ENCODE measurements around the gene CDC7. TPM values are rescaled to one million over a fixed set of nuclear protein-coding genes. Genes with fewer than 3 reads are reported as not detected.

Gene CDC7
- polyA plus RNA-seq, 1 donor, result 9.9 TPM

- H3K36me3 ChIP-seq (ENCODE audit: control insufficient read depth, insufficient read depth, low read length), result no peaks in the 10 kb centered on the region
- H3K27ac ChIP-seq (ENCODE audit: low read length), result no peak overlapping the region
- no peaks in the 10 kb centered on the region for H3K9me3 ChIP-seq (ENCODE audit: control insufficient read depth, low read depth, low read length)
- 100% methylated on average over 2 of the region's 6 CpGs for WGBS (ENCODE audit: insufficient coverage, low lambda C conversion rate)
- H3K27me3 ChIP-seq (ENCODE audit: control insufficient read depth, insufficient read depth, low read length), result no peaks in the 10 kb centered on the region
- DNase-seq, result no peak
- H3K4me3 ChIP-seq (ENCODE audit: low read length), result no peak overlapping the region
- H3K4me1 ChIP-seq (ENCODE audit: control insufficient read depth, insufficient read depth, low read length), result peaks cover 2% of the 10 kb centered on the region
These were observed 2.0 kb upstream of the CDC7 start for GRCh38 chr1:91498498-91499245.

- H3K36me3 ChIP-seq (ENCODE audit: control insufficient read depth, insufficient read depth, low read length), result no peaks in the 10 kb centered on the region
- H3K4me3 ChIP-seq (ENCODE audit: low read length), result no peak overlapping the region
- WGBS (ENCODE audit: insufficient coverage, low lambda C conversion rate), result 100% methylated on average over 2 of the region's 2 CpGs
- H3K27ac ChIP-seq (ENCODE audit: low read length), result no peak overlapping the region
- peaks cover 2% of the 10 kb centered on the region for H3K4me1 ChIP-seq (ENCODE audit: control insufficient read depth, insufficient read depth, low read length)
- no peaks in the 10 kb centered on the region for H3K9me3 ChIP-seq (ENCODE audit: control insufficient read depth, low read depth, low read length)
- DNase-seq, result no peak
- no peaks in the 10 kb centered on the region for H3K27me3 ChIP-seq (ENCODE audit: control insufficient read depth, insufficient read depth, low read length)
These were observed 1.3 kb upstream of the CDC7 start for GRCh38 chr1:91499346-91499745.

DNA sequence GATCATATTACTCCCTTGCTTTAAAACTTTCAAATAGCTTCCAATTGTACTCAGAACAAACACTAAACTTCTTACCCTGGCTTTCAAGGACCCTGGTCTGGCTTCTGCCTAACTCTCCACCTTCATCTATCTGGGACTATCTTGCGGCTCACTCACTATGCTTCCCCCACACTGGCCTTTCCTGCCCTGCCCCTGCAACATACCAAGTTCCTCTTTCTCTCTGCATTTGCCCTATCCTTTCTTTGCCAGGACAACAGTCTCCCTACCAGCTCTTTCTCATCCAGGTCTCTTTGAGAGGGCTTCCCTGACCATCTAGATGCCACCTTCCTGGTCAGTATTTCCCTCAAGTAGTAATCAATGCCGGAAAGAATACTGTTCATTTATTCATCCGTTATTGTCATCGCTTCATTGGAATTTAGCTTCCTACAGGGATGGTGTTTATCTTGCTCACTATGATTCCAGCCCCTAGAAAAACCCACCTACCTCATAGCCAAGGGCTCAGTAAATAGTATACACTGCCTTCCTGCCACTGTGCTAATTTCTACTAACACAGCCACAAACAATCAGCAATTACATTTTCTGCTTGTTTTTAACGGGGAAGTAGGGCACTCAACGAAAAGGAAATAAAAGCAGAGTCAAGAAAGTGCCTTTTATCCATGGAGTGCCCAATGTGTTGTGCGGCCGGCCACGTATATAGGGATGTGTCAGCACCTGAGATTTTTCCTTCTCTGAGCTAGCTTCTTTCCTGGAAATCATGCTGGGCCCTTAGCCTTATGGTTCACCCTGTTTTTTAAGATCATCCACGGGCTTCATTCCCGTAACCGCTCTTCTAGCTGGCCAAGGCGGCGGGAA, 521 bp upstream of the CDC7 start:
- Histone ChIP-seq H3K27ac (ENCODE audit: low read length) (peak overlapping the region; percentile 82), H3K27me3 (ENCODE audit: control insufficient read depth, insufficient read depth, low read length) (no peaks in the 10 kb centered on the region), H3K9me3 (ENCODE audit: control insufficient read depth, low read depth, low read length) (no peaks in the 10 kb centered on the region), H3K4me3 (ENCODE audit: low read length) (peak overlapping the region; percentile 76), H3K4me1 (ENCODE audit: control insufficient read depth, insufficient read depth, low read length) (peaks cover 2% of the 10 kb centered on the region), H3K36me3 (ENCODE audit: control insufficient read depth, insufficient read depth, low read length) (no peaks in the 10 kb centered on the region)
- 0% methylated on average over 1 of the region's 14 CpGs for WGBS (ENCODE audit: insufficient coverage, low lambda C conversion rate)
- DNase-seq, result no peak

GRCh38 chr1:91501523-91501851, 836 bp downstream of the CDC7 start:
- Histone ChIP-seq H3K36me3 (ENCODE audit: control insufficient read depth, insufficient read depth, low read length) (no peaks in the 10 kb centered on the region), H3K9me3 (ENCODE audit: control insufficient read depth, low read depth, low read length) (no peaks in the 10 kb centered on the region), H3K4me1 (ENCODE audit: control insufficient read depth, insufficient read depth, low read length) (peaks cover 2% of the 10 kb centered on the region), H3K27me3 (ENCODE audit: control insufficient read depth, insufficient read depth, low read length) (no peaks in the 10 kb centered on the region), H3K27ac (ENCODE audit: low read length) (peak overlapping the region; percentile 82), H3K4me3 (ENCODE audit: low read length) (peak overlapping the region; percentile 76)
- DNase-seq, result no peak
- no CpG with 5 or more reads among the region's 9 CpGs for WGBS (ENCODE audit: insufficient coverage, low lambda C conversion rate)

DNA sequence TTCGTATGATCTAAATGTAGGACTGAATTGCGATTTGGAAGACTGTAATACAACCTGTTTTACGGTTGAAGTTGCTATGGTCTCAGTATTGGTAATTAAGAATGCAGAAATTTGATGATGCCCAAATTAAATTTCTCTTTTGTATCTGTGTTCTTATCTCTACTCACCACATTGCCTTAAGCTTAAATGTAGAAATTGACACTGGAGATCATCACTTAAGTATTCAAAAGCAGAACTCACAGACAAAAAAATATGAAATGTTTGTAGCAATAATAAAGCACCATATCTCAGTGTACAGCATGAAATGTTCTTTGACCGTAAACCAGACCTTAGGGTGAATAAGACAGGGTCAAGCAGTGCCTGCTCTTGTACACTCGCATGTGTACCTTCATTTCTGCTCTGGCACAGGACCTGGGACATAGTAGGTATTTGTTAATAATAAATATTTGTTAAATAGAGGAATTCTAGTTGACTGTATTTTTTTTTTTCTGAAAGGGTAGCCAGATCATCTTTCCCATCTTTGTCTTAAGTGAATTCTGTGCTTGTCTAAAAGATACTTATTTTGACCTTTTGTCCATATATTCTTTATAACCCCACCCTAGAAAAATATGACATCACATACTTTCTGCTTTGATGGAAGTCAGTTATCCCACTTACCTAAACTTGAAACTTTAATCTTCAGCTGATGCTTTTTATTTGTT, 1.5 kb downstream of the CDC7 start:
- Histone ChIP-seq H3K4me3 (ENCODE audit: low read length) (peak overlapping the region; percentile 76), H3K27ac (ENCODE audit: low read length) (no peak overlapping the region), H3K9me3 (ENCODE audit: control insufficient read depth, low read depth, low read length) (no peaks in the 10 kb centered on the region), H3K27me3 (ENCODE audit: control insufficient read depth, insufficient read depth, low read length) (no peaks in the 10 kb centered on the region), H3K4me1 (ENCODE audit: control insufficient read depth, insufficient read depth, low read length) (peaks cover 2% of the 10 kb centered on the region), H3K36me3 (ENCODE audit: control insufficient read depth, insufficient read depth, low read length) (no peaks in the 10 kb centered on the region)
- 0% methylated on average over 2 of the region's 5 CpGs for WGBS (ENCODE audit: insufficient coverage, low lambda C conversion rate)
- DNase-seq, result no peak

DNA sequence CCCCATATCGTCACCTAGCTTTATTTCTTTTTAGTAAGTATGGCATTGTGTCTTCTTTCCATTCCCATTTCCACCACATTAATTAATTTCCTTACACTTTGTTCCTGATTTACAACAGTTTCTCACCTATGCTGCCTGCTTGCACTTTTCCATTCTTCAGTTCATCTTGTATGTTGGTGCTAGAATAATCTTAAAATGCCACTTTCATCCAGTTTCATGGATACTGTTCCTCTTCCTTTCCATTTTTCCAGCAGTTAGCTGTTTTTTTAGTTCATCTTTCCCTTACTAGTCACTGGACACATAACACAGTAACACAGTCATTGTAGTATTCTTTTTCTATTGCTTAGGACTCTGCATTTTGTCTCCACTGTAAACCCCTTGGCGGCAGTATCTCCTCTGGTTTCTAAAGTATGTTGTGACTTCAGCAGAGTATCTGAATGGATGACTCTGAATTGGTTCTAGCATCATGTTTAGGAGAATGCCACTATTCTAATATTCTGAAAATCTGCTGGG, 2.1 kb downstream of the CDC7 start:
- H3K27me3 ChIP-seq (ENCODE audit: control insufficient read depth, insufficient read depth, low read length), result no peaks in the 10 kb centered on the region
- WGBS (ENCODE audit: insufficient coverage, low lambda C conversion rate), result 78% methylated on average over 1 of the region's 2 CpGs
- H3K4me1 ChIP-seq (ENCODE audit: control insufficient read depth, insufficient read depth, low read length), result peaks cover 2% of the 10 kb centered on the region
- no peak for DNase-seq
- H3K36me3 ChIP-seq (ENCODE audit: control insufficient read depth, insufficient read depth, low read length), result no peaks in the 10 kb centered on the region
- no peak overlapping the region for H3K27ac ChIP-seq (ENCODE audit: low read length)
- H3K4me3 ChIP-seq (ENCODE audit: low read length), result no peak overlapping the region
- H3K9me3 ChIP-seq (ENCODE audit: control insufficient read depth, low read depth, low read length), result no peaks in the 10 kb centered on the region

DNA sequence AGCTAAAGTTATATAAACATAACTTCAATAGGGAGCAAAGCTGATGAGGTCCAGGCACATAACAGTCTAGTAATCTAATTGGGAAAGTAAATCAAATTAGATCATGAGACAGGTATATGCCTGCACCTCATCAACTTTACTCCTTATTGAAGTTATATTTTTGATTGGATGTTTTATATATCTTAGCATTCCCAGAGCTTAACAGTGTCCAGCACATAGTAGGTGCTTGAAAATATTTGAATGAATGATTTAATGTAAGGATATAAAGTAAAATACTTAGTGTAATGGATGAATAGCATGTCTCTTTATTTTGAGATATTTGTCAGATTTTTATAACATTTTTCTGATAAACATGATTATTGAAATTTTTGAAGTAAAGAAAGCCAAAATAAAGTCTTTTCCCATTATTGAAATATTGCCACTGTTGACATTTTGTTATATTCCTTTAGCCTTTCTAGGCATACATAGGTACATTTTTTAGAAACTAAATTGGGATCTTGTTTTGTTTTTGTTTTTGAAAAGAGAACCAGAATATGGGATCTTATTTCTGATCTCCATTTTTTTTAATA, 2.8 kb downstream of the CDC7 start:
- H3K27me3 ChIP-seq (ENCODE audit: control insufficient read depth, insufficient read depth, low read length), result no peaks in the 10 kb centered on the region
- H3K9me3 ChIP-seq (ENCODE audit: control insufficient read depth, low read depth, low read length), result no peaks in the 10 kb centered on the region
- no peak for DNase-seq
- H3K4me3 ChIP-seq (ENCODE audit: low read length), result no peak overlapping the region
- peaks cover 2% of the 10 kb centered on the region for H3K4me1 ChIP-seq (ENCODE audit: control insufficient read depth, insufficient read depth, low read length)
- no peaks in the 10 kb centered on the region for H3K36me3 ChIP-seq (ENCODE audit: control insufficient read depth, insufficient read depth, low read length)
- no peak overlapping the region for H3K27ac ChIP-seq (ENCODE audit: low read length)

- Histone ChIP-seq H3K9me3 (ENCODE audit: control insufficient read depth, low read depth, low read length) (no peaks in the 10 kb centered on the region), H3K36me3 (ENCODE audit: control insufficient read depth, insufficient read depth, low read length) (no peaks in the 10 kb centered on the region), H3K27ac (ENCODE audit: low read length) (no peak overlapping the region), H3K4me1 (ENCODE audit: control insufficient read depth, insufficient read depth, low read length) (peaks cover 2% of the 10 kb centered on the region), H3K27me3 (ENCODE audit: control insufficient read depth, insufficient read depth, low read length) (no peaks in the 10 kb centered on the region), H3K4me3 (ENCODE audit: low read length) (no peak overlapping the region)
- WGBS (ENCODE audit: insufficient coverage, low lambda C conversion rate), result no CpG with 5 or more reads among the region's 1 CpG
- no peak for DNase-seq
These were observed 3.4 kb downstream of the CDC7 start for GRCh38 chr1:91503975-91504530.

GRCh38 chr1:91505086-91505485, 4.4 kb downstream of the CDC7 start:
- WGBS (ENCODE audit: insufficient coverage, low lambda C conversion rate), result 41% methylated on average over 2 of the region's 3 CpGs
- H3K9me3 ChIP-seq (ENCODE audit: control insufficient read depth, low read depth, low read length), result no peaks in the 10 kb centered on the region
- H3K36me3 ChIP-seq (ENCODE audit: control insufficient read depth, insufficient read depth, low read length), result no peaks in the 10 kb centered on the region
- H3K27ac ChIP-seq (ENCODE audit: low read length), result no peak overlapping the region
- H3K4me1 ChIP-seq (ENCODE audit: control insufficient read depth, insufficient read depth, low read length), result peaks cover 2% of the 10 kb centered on the region
- no peak for DNase-seq
- no peaks in the 10 kb centered on the region for H3K27me3 ChIP-seq (ENCODE audit: control insufficient read depth, insufficient read depth, low read length)
- no peak overlapping the region for H3K4me3 ChIP-seq (ENCODE audit: low read length)

GRCh38 chr1:91506071-91506470, 5.4 kb downstream of the CDC7 start:
- no peaks in the 10 kb centered on the region for H3K36me3 ChIP-seq (ENCODE audit: control insufficient read depth, insufficient read depth, low read length)
- no peak overlapping the region for H3K27ac ChIP-seq (ENCODE audit: low read length)
- H3K9me3 ChIP-seq (ENCODE audit: control insufficient read depth, low read depth, low read length), result no peaks in the 10 kb centered on the region
- H3K4me3 ChIP-seq (ENCODE audit: low read length), result no peak overlapping the region
- H3K27me3 ChIP-seq (ENCODE audit: control insufficient read depth, insufficient read depth, low read length), result no peaks in the 10 kb centered on the region
- no peak for DNase-seq
- 83% methylated on average over 1 of the region's 4 CpGs for WGBS (ENCODE audit: insufficient coverage, low lambda C conversion rate)
- peaks cover 2% of the 10 kb centered on the region for H3K4me1 ChIP-seq (ENCODE audit: control insufficient read depth, insufficient read depth, low read length)
